HG02678 (cell line): ENCODE data around the gene SSBP2.

ENCODE experiments used
- ATAC-seq: cut with Tn5 transposase; IDR thresholded peaks from one replicate; pipeline ENCODE4 v1.9.1; 2021; ENCODE audit warnings: mild to moderate bottlenecking, moderate library complexity; ENCODE audit not compliant: unreplicated experiment

SSBP2 gene

DNA sequence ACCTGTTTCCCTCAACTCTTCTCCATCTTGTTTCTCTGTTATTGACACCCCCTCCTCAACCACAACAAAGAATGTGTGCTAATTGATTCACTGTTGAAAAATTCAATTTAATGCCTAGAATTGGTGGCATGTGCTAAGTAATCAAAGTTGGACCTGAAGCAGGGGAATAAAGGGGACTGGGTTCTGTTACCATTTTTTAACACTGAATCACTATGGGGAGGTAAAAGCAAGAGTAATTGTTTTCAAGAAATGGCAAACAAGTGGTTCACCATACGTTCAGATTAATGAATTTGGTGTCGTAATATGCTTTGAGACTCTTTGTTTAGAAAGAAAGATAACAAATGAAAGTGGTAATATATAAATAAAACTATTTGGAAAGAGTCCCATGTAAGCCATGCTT is 17.0 kb upstream of the SSBP2 start:
- ATAC-seq, result no peak

DNA sequence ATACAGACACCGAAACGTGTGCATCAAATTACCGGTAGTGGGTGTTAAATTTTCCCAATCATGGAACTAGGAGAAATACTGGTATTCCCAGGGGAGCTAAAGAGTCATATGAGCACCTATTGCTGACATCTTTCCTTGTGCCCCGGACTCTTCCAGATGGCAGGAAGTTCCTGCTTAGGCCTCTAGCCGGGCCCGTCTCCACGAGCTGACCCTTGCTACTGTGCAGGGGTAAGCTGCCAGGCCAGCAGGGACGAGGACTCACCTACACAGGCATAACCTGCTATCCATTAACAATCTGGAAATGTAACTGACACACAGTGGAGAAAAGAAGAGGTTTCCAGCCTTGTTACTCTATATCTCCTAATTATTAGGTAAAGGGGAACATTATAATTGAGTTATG is 16.2 kb upstream of the SSBP2 start:
- no peak for ATAC-seq

DNA sequence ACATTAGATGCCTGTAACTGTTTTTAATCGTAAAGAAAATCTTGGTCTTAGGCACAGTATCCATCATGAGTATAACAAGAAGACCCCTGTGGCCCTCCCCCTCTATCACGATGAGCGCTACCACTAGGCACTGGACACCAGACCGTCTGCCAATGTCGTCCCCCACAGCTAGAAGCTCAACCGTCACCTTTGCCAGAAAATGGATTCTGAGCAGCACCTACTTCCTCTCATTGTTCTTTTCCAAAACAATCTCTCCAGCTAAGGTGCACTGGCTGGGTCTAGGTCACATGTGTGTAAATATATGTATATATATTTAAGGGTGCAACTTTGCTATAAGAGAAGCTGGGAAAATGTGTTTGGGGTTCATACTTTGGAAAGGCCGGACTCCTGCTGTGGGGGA is 15.7 kb upstream of the SSBP2 start:
- no peak for ATAC-seq

DNA sequence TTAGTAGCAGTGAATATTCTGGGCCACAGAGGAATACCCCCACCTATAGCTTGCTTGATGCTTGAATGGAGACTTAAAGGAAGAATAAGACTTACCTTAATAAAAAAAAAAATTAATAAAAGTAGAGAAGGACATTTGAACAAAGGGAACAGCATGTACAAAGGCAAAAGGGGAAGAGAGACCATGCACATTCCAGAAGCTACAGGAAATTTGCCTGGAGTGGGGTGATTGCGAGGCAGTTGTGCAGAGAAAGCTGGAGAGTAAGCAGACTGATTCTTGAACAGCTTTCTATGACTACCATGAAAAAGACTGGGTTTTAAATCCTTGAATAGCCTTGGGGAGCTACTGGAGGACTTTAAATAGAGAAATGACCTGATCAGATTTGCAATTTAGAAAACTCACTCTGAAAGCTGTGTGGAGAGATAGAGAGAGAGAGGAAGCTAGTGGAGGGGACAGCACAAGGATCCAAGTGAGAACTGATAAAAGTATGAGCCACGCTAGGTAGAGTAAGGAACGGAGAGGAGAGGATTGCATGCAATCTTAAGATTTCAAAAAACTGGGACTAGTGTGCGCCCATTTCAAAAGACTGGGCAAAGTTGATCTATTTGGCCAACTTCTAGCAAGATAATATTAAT is 12.5 kb upstream of the SSBP2 start:
- ATAC-seq, result no peak

DNA sequence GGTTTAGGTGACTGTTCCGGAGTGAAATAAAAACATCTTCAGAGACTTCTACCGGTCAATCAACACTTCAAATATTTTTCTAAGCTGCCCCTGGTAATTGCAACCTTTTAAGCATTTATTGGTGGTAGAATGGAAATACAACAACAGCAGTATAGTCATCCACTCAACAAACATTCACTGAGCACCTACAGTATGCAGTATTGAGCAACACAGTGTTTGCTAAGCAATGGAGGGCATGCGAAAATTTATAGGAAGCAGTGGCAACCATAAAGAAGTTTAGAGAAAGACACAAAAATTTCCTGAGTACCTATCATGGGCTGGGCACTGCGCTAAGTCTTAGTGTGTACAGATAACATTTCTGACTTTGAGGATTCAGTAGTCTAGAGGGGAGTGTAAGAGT is 12.0 kb upstream of the SSBP2 start:
- no peak for ATAC-seq

GRCh38 chr5:81762401-81762800 is 11.5 kb upstream of the SSBP2 start:
- no peak for ATAC-seq

GRCh38 chr5:81761970-81762369 is 11.1 kb upstream of the SSBP2 start:
- ATAC-seq, result no peak

- no peak for ATAC-seq
These were observed 10.4 kb upstream of the SSBP2 start for GRCh38 chr5:81761270-81761669.

- no peak for ATAC-seq
These were observed 9.6 kb upstream of the SSBP2 start for GRCh38 chr5:81760521-81760920.

DNA sequence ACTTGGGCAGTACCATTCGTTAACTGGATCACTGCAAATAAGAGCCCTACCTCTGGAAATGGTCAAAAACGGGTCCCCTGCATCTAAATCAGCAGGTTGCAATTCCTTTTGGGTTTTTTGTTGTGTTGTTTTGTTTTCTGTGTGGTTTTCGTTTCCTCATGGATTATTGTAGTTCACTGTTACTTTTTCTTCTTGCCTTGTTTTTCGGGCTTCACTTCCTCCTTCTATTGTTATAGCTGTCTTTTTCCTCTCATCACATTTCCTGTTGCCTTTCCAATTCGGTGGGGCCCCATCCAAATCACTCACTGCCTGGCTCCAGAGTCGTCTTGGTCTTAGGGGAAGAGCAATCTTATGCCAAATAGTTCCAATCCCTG is 8.7 kb upstream of the SSBP2 start:
- ATAC-seq, result no peak

DNA sequence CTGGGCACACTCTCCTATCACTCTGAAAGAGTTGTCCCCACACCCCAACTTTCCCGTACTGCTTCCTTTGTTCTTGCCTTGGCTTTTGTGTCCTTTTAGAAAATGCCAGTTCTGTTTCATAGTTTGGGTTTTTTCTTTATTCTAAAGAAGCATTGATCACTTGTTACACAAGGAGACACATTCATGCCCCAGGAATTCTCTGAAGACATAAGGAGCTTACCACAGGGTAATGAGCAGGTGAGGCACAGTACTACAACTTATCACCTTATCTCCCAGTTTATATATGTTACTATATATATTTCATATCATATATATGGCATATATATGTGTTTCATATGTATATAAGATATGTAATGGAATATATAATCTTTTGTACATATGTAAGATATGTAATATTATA is 6.5 kb upstream of the SSBP2 start:
- ATAC-seq, result no peak

GRCh38 chr5:81756016-81756415 is 5.1 kb upstream of the SSBP2 start:
- ATAC-seq, result no peak

DNA sequence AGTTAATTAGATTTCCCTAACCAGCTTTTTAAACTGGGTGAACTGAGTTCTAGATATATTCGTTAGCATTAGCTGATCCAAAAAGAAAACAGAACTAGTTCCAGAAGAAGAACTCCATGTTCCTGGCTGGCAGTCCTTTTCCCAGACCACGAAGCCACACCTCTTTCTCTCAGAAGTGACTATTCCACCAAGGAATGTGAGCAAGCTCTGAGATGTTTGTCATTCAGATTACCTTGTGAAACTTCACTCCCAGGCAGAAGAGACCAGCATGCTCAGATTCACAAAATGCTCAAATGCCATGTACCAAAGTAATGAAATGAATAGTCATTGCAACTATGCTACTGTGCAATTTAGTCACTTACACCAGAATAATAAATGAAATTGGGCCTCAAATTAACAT is 4.4 kb upstream of the SSBP2 start:
- no peak for ATAC-seq

DNA sequence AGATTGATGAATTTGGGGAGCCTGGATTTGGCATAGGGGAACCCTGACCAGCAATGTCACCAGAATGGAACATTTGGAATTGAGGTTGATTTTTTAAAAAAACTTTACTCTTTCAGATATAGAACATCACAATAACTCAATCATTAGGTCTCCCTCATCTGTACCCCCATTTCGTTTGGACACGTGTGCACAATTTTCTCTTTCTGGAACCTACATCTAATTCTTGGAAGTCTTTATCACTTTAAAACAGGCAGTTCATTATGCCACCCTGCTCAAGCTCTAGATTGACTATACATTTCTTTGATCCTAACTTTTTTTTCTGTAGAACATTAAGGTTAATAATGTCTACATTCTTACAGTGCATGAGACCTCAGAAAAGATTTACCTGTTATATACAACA is 3.7 kb upstream of the SSBP2 start:
- no peak for ATAC-seq

- no peak for ATAC-seq
These were observed 2.5 kb upstream of the SSBP2 start for GRCh38 chr5:81753429-81753828.

DNA sequence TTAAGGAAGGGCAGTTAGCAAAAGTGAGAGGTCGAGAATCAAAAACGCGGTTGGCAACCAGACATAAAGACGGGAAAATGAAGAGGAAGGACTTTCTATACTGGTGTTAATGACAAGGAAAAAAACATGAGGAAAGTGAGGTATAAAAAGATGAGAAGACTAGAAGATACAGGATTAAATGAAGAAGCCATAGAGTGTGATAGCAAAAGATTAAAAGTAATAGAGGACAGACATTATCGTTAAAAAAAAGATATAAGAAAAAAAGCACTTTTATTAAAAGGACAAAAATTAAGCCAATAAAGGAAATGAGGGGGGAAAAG is 1.7 kb upstream of the SSBP2 start:
- ATAC-seq, result no peak

GRCh38 chr5:81751836-81752643 is 1.1 kb upstream of the SSBP2 start:
- no peak for ATAC-seq

DNA sequence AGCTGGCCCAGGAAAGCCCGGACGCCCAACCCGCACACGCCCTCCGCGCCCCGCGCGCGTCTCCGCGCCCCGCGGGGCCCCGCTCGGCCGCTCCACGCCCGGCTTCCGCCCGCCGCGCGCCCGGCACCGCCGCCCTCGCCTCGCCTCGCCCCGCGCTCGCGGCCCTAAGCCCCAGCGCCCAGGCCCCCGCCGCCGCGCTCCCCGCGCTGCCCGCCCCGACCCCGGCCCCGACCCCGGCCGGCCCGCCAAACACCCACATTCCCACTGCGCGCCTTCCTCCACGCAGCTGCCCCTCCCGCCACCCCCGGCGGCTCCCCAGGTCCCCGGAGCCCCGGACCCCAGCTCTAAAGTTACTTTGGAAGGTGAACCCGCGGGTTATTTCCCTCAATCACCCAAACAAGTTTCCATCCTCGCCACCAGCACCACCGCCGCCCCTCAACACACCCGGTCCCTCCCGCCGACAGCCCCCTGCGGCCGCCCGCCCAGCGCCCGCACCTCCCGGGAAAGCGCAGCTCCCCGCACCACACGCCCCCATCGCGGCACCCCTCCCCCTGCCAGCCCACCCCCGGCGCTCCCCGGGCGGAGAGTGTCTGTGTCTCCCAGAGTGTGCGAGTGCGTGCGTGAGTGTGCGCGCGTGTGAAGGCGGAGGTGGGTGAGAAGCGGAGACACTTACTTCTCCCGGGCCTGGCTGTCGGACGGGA is 439 bp downstream of the SSBP2 start:
- no peak for ATAC-seq

- peak; percentile 43 for ATAC-seq
These were observed 1.2 kb downstream of the SSBP2 start for GRCh38 chr5:81749561-81750307.

DNA sequence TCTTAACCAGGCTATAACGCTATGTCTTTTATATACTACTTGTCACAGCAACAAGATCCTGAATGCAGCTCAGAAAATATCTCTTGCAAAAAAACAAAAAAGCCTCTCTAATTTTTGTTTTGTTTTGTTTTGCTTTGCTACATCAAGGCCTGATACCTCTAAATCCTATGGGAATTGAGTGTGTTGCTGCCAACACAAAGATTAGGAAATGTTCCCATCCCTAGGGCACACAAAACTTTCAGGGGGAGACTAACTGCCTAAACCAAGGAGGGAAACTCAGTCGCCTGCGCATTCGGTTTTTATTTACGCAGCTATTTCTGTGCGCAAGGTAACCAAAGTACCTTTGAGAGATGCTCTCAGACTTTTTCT is 1.7 kb downstream of the SSBP2 start:
- ATAC-seq, result no peak

GRCh38 chr5:81748556-81748955 is 2.3 kb downstream of the SSBP2 start:
- no peak for ATAC-seq

GRCh38 chr5:81747030-81747429 is 3.9 kb downstream of the SSBP2 start:
- ATAC-seq, result no peak
